ENCODE measurements around the gene RND2.

Gene RND2

DNA sequence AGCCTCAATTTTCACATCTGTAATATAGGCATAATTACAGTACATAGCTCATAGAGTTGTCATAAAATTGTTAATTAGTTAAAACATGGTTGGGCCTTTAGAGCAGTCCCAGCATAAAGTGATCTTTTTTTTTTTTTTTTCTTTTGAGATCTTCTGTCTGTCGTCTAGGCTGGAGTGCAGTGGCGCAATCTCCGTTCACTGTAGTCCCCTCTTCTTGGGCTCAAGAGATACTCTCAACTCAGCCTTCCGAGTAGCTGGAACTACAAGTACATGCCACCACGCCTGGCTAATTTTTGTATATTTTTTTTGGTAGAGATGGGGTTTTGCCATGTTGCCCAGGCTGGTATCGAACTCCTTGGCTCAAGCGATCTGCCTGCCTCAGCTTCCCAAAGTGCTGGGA lies 31.0 kb downstream of the RND2 start:
- Histone ChIP-seq H3K9ac (ENCODE audit: low read length) (no peak overlapping the region), H3K4me1 (ENCODE audit: low read length) (no peaks in the 10 kb centered on the region), H3K79me2 (ENCODE audit: low read length) (no peaks in the 10 kb centered on the region), H2AFZ (ENCODE audit: low read depth, low read length) (no peak overlapping the region), H3K27me3 (ENCODE audit: low read depth, low read length) (no peaks in the 10 kb centered on the region), H3K36me3 (replicated peaks; ENCODE audit: low read depth, low read length) (peaks cover 28% of the 10 kb centered on the region), H3K4me3 (ENCODE audit: low read length) (no peak overlapping the region), H3K4me2 (ENCODE audit: low read length) (no peak overlapping the region), H3K27ac (ENCODE audit: low read length) (no peak overlapping the region), H3K9me3 (ENCODE audit: insufficient read depth, low read length) (no peaks in the 10 kb centered on the region), H4K20me1 (ENCODE audit: insufficient read depth, low read length) (no peaks in the 10 kb centered on the region)
- TF ChIP-seq, protein P1, sequence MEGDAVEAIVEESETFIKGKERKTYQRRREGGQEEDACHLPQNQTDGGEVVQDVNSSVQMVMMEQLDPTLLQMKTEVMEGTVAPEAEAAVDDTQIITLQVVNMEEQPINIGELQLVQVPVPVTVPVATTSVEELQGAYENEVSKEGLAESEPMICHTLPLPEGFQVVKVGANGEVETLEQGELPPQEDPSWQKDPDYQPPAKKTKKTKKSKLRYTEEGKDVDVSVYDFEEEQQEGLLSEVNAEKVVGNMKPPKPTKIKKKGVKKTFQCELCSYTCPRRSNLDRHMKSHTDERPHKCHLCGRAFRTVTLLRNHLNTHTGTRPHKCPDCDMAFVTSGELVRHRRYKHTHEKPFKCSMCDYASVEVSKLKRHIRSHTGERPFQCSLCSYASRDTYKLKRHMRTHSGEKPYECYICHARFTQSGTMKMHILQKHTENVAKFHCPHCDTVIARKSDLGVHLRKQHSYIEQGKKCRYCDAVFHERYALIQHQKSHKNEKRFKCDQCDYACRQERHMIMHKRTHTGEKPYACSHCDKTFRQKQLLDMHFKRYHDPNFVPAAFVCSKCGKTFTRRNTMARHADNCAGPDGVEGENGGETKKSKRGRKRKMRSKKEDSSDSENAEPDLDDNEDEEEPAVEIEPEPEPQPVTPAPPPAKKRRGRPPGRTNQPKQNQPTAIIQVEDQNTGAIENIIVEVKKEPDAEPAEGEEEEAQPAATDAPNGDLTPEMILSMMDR (IDR thresholded peaks at IDR 0.05; ENCODE audit: low read depth, low read length), result no peak
- TF ChIP-seq EZH2phosphoT487 (IDR thresholded peaks at IDR 0.05; ENCODE audit: low read depth), result no peak

DNA sequence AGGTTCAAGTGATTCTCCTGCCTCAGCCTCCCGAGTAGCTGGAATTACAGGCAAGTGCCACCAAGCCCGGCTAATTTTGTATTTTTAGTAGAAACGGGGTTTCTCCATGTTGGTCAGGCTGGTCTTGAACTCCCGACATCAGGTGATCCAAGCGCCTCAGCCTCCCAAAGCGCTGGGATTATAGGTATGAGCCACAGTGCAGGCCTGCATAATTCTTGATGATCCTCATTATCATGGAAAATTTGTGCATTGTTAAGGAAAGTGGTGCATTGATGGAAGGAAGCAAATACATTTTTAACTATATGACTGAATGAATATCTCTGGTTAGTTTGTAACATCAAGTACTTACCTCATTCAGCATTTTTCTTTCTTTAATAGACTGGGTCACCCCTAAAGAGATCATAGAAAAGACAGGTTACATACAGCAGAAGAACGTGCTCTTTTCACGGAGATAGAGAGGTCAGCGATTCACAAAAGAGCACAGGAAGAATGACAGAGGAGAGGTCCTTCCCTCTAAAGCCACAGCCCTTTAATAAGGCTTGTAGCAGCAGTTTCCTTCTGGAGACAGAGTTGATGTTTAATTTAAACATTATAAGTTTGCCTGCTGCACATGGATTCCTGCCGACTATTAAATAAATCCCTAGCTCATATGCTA lies 38.1 kb downstream of the RND2 start:
- H3K4me1 ChIP-seq (ENCODE audit: low read length), result no peaks in the 10 kb centered on the region
- TF ChIP-seq, protein P1 (IDR thresholded peaks at IDR 0.05; ENCODE audit: low read depth, low read length), result no peak
- no peak for TF ChIP-seq EZH2phosphoT487 (IDR thresholded peaks at IDR 0.05; ENCODE audit: low read depth)
- no peak overlapping the region for H3K9ac ChIP-seq (ENCODE audit: low read length)
- H2AFZ ChIP-seq (ENCODE audit: low read depth, low read length), result no peak overlapping the region
- no peak overlapping the region for H3K27ac ChIP-seq (ENCODE audit: low read length)
- no peaks in the 10 kb centered on the region for H3K9me3 ChIP-seq (ENCODE audit: insufficient read depth, low read length)
- no peaks in the 10 kb centered on the region for H3K27me3 ChIP-seq (ENCODE audit: low read depth, low read length)
- H4K20me1 ChIP-seq (ENCODE audit: insufficient read depth, low read length), result no peaks in the 10 kb centered on the region; the same call in 1 of the 2 replicates
- H3K36me3 ChIP-seq (replicated peaks; ENCODE audit: low read depth, low read length), result peaks cover 37% of the 10 kb centered on the region
- H3K79me2 ChIP-seq (ENCODE audit: low read length), result no peaks in the 10 kb centered on the region
- H3K4me3 ChIP-seq (ENCODE audit: low read length), result no peak overlapping the region
- H3K4me2 ChIP-seq (ENCODE audit: low read length), result no peak overlapping the region

DNA sequence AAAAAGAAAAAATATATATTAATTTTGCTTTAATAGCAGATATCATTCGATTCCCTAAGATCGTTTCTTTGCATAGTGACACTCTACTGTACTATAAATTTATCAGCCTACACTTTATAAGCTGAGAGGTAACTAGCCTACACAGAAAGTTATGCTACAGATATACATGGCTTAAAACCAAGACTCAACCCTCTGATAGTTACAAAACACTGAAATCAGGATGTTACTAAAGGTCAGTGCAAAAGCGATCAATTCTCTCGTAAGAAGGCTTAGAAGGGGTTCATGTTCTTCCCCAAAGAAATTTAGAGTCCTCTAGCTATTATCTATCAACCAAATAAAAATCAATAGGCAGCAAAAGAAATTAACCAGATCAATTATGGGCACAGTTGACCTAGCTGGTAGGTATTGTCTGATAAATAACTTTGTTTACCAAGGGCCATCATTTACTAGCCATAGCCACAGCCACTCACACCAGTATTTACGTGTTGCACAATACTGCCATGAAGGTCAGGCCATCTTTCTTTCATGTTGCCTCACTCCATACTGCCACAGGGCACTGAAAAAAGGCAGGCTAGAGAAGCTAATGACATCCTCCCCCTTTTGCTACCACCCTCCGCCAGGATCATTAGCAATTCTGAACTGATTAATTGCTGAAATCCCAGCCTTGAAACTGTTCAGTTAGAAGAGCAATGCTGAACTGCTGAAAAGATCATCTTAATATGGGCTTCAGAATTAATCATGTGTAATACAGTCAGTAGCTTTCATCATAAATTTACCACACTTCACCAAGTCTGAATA lies 43.7 kb downstream of the RND2 start:
- Histone ChIP-seq H4K20me1 (ENCODE audit: insufficient read depth, low read length) (no peaks in the 10 kb centered on the region; the same call in 1 of the 2 replicates), H3K79me2 (ENCODE audit: low read length) (no peaks in the 10 kb centered on the region), H2AFZ (ENCODE audit: low read depth, low read length) (no peak overlapping the region), H3K4me3 (ENCODE audit: low read length) (no peak overlapping the region), H3K9me3 (ENCODE audit: insufficient read depth, low read length) (no peaks in the 10 kb centered on the region), H3K27ac (ENCODE audit: low read length) (no peak overlapping the region), H3K4me2 (ENCODE audit: low read length) (no peak overlapping the region), H3K36me3 (replicated peaks; ENCODE audit: low read depth, low read length) (peaks cover 46% of the 10 kb centered on the region), H3K9ac (ENCODE audit: low read length) (no peak overlapping the region), H3K27me3 (ENCODE audit: low read depth, low read length) (no peaks in the 10 kb centered on the region), H3K4me1 (ENCODE audit: low read length) (no peaks in the 10 kb centered on the region)
- TF ChIP-seq EZH2phosphoT487 (IDR thresholded peaks at IDR 0.05; ENCODE audit: low read depth), result no peak
- TF ChIP-seq, protein P1 (IDR thresholded peaks at IDR 0.05; ENCODE audit: low read depth, low read length), result no peak

DNA sequence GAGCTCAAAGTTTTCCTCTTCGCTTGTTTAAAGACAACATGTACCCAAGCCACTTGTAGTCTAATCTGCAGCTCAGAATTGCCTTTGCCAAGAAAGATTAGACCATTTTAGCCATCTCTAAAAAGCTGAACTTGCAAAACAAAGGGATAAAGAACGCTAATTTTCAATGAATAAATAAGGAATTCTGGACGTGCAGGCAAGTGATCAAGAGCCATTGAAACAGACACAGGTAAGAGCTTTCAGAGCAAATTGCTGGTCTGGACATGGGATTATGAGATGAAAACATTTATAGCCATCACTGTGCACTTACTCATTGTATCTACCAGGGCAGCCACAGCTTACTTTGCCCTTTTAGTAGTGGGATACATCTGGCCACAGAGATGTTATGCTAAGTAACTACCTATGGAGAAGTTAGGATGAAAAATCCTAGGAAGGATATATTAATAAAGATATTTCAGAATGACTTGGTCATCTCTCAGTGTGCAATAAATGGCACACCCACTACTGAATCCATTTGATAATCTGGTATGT lies 44.4 kb downstream of the RND2 start:
- no peak overlapping the region for H3K9ac ChIP-seq (ENCODE audit: low read length)
- no peaks in the 10 kb centered on the region for H4K20me1 ChIP-seq (ENCODE audit: insufficient read depth, low read length)
- H3K79me2 ChIP-seq (ENCODE audit: low read length), result no peaks in the 10 kb centered on the region
- H3K27ac ChIP-seq (ENCODE audit: low read length), result no peak overlapping the region
- no peak overlapping the region for H3K4me2 ChIP-seq (ENCODE audit: low read length)
- TF ChIP-seq, protein P1 (IDR thresholded peaks at IDR 0.05; ENCODE audit: low read depth, low read length), result no peak
- TF ChIP-seq EZH2phosphoT487 (IDR thresholded peaks at IDR 0.05; ENCODE audit: low read depth), result no peak
- no peaks in the 10 kb centered on the region for H3K4me1 ChIP-seq (ENCODE audit: low read length)
- no peak overlapping the region for H2AFZ ChIP-seq (ENCODE audit: low read depth, low read length)
- H3K9me3 ChIP-seq (ENCODE audit: insufficient read depth, low read length), result no peaks in the 10 kb centered on the region
- no peaks in the 10 kb centered on the region for H3K27me3 ChIP-seq (ENCODE audit: low read depth, low read length)
- H3K4me3 ChIP-seq (ENCODE audit: low read length), result no peak overlapping the region
- H3K36me3 ChIP-seq (replicated peaks; ENCODE audit: low read depth, low read length), result peaks cover 45% of the 10 kb centered on the region
